ENCODE data around the gene CDKN2C. TPM values are rescaled to one million over a fixed set of nuclear protein-coding genes. Genes with fewer than 3 reads are reported as not detected.

CDKN2C gene
- total RNA-seq, 4 donors from 2014 or later, result 21.1 to 52.1 (median 38.8) TPM

GRCh38 chr1:50966991-50967390 is 3.1 kb upstream of the CDKN2C start:
- 41 to 51% methylated on average over 3 of the region's 3 CpGs for WGBS, 2 donors (ENCODE audit: low coverage in 1 of 2)
- H3K4me3 ChIP-seq, result peak overlapping the region in 1 of 2 donors; percentile 69

GRCh38 chr1:50967416-50968157 is 2.5 kb upstream of the CDKN2C start:
- Histone ChIP-seq H3K36me3 (no peaks in the 10 kb centered on the region), H3K27me3 (no peaks in the 10 kb centered on the region), H3K27ac (peak overlapping the region; percentile 83 to 98 (median 96)), H3K4me1 (peaks cover 0 to 22% (median 0%) of the 10 kb centered on the region in 3 donors), H3K9me3 (no peaks in the 10 kb centered on the region), H3K4me3 (peak overlapping the region; percentile 56 to 69)
- 13 to 16% methylated on average over 7 to 8 of the region's 17 CpGs for WGBS, 2 donors (ENCODE audit: low coverage in 1 of 2)
- no peak for ATAC-seq
- TF ChIP-seq EP300 (IDR thresholded peaks at IDR 0.05) (no peak), CTCF (IDR thresholded peaks at IDR 0.05) (peak in 1 of 4 experiments; percentile 12)

More at GRCh38 chr1:50966991-50967390, 3.1 kb upstream of the CDKN2C start:
- Histone ChIP-seq H3K27me3 (no peaks in the 10 kb centered on the region), H3K27ac (peak overlapping the region; percentile 83 to 98 (median 96)), H3K36me3 (no peaks in the 10 kb centered on the region), H3K4me1 (peaks cover 0 to 22% (median 0%) of the 10 kb centered on the region in 3 donors), H3K9me3 (no peaks in the 10 kb centered on the region)
- no peak for TF ChIP-seq CTCF (IDR thresholded peaks at IDR 0.05)
- TF ChIP-seq EP300 (IDR thresholded peaks at IDR 0.05), result no peak
- no peak for TF ChIP-seq POLR2A (IDR thresholded peaks at IDR 0.05)
- no peak for TF ChIP-seq POLR2AphosphoS5 (IDR thresholded peaks at IDR 0.05)
- no peak for ATAC-seq

- no peaks in the 10 kb centered on the region for H3K36me3 ChIP-seq
- H3K4me1 ChIP-seq, result peaks cover 0 to 29% (median 0%) of the 10 kb centered on the region in 3 donors
- 0% methylated on average over 6 of the region's 70 CpGs; no CpG with 5 or more reads in 1 of the 2 donors for WGBS, 2 donors (ENCODE audit: low coverage in 1 of 2)
- no peak for TF ChIP-seq EP300 (IDR thresholded peaks at IDR 0.05)
- peak; percentile 81 to 91 for TF ChIP-seq POLR2A (IDR thresholded peaks at IDR 0.05)
- peak; percentile 85 for TF ChIP-seq POLR2AphosphoS5 (IDR thresholded peaks at IDR 0.05)
- TF ChIP-seq CTCF (IDR thresholded peaks at IDR 0.05), result peak in 3 of 4 experiments; percentile 49 to 70 (median 64)
- peak; percentile 94 for ATAC-seq
- no peaks in the 10 kb centered on the region for H3K27me3 ChIP-seq
- peak overlapping the region; percentile 83 to 98 (median 96) for H3K27ac ChIP-seq
- peak overlapping the region; percentile 56 to 69 for H3K4me3 ChIP-seq
- no peaks in the 10 kb centered on the region for H3K9me3 ChIP-seq
These were observed 1.8 kb upstream of the CDKN2C start for GRCh38 chr1:50968158-50968820.

GRCh38 chr1:50968821-50969610 is 1.0 kb upstream of the CDKN2C start:
- Histone ChIP-seq H3K27me3 (no peaks in the 10 kb centered on the region), H3K4me3 (peak overlapping the region; percentile 56 to 69), H3K27ac (peak overlapping the region; percentile 83 to 98 (median 96)), H3K9me3 (no peaks in the 10 kb centered on the region), H3K36me3 (no peaks in the 10 kb centered on the region), H3K4me1 (peaks cover 0 to 36% (median 0%) of the 10 kb centered on the region in 3 donors)
- peak; percentile 20 for ATAC-seq
- 0% methylated on average over 6 of the region's 65 CpGs; no CpG with 5 or more reads in 1 of the 2 donors for WGBS, 2 donors (ENCODE audit: low coverage in 1 of 2)
- TF ChIP-seq EP300 (IDR thresholded peaks at IDR 0.05), result no peak
- peak in 1 of 2 donors; percentile 15 for TF ChIP-seq POLR2A (IDR thresholded peaks at IDR 0.05)
- peak in 1 of 4 experiments; percentile 2 for TF ChIP-seq CTCF (IDR thresholded peaks at IDR 0.05)
- TF ChIP-seq POLR2AphosphoS5 (IDR thresholded peaks at IDR 0.05), result no peak

All from gastroesophageal sphincter (tissue), 4 donors.